ENCODE results near the gene GTF2IRD1.
"Not testable (repeated sequence)": the region's sequence is repeated elsewhere in the genome, so short reads cannot be mapped to it uniquely, and the experiment has no call there.

Gene GTF2IRD1, protein sequence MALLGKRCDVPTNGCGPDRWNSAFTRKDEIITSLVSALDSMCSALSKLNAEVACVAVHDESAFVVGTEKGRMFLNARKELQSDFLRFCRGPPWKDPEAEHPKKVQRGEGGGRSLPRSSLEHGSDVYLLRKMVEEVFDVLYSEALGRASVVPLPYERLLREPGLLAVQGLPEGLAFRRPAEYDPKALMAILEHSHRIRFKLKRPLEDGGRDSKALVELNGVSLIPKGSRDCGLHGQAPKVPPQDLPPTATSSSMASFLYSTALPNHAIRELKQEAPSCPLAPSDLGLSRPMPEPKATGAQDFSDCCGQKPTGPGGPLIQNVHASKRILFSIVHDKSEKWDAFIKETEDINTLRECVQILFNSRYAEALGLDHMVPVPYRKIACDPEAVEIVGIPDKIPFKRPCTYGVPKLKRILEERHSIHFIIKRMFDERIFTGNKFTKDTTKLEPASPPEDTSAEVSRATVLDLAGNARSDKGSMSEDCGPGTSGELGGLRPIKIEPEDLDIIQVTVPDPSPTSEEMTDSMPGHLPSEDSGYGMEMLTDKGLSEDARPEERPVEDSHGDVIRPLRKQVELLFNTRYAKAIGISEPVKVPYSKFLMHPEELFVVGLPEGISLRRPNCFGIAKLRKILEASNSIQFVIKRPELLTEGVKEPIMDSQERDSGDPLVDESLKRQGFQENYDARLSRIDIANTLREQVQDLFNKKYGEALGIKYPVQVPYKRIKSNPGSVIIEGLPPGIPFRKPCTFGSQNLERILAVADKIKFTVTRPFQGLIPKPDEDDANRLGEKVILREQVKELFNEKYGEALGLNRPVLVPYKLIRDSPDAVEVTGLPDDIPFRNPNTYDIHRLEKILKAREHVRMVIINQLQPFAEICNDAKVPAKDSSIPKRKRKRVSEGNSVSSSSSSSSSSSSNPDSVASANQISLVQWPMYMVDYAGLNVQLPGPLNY
- long read RNA-seq, donor 1, partial matches to known transcripts, result 0 of 2 reads
- long read RNA-seq, donor 1, other reads (novel, unspliced or antisense), result 0 of 2 reads
- long read RNA-seq, donor 2, partial matches to known transcripts, result 0 of 3 reads
- long read RNA-seq, donor 2, other reads (novel, unspliced or antisense), result 0 of 3 reads
- long read RNA-seq, donor 3, partial matches to known transcripts, result 0 of 3 reads
- long read RNA-seq, donor 3, other reads (novel, unspliced or antisense), result 0 of 3 reads
- long read RNA-seq, donor 4, partial matches to known transcripts, result 0 of 1 reads
- long read RNA-seq, donor 4, other reads (novel, unspliced or antisense), result 0 of 1 reads
- long read RNA-seq, donor 5, transcript GTF2IRD1-206 (2 exons, 440 nt), result major isoform, 6 of 8 reads
- long read RNA-seq, donor 5, partial matches to known transcripts, result 0 of 8 reads
- long read RNA-seq, donor 5, other reads (novel, unspliced or antisense), result 0 of 8 reads
- long read RNA-seq, donor 6, partial matches to known transcripts, result 0 of 4 reads
- long read RNA-seq, donor 6, other reads (novel, unspliced or antisense), result 0 of 4 reads
- long read RNA-seq, donor 7, partial matches to known transcripts, result 6 of 8 reads
- long read RNA-seq, donor 7, other reads (novel, unspliced or antisense), result 0 of 8 reads
- long read RNA-seq, donor 8, partial matches to known transcripts, result 0 of 2 reads
- long read RNA-seq, donor 8, other reads (novel, unspliced or antisense), result 0 of 2 reads

- DNase-seq, result peak; percentile 73
Observed at GRCh38 chr7:74453322-74454011, at the start of gene GTF2IRD1. Gene GTF2IRD1, plus strand, starts transcription at chr7:74453906. Its CDS starts 54,175 bp downstream, at chr7:74508081.

DNA sequence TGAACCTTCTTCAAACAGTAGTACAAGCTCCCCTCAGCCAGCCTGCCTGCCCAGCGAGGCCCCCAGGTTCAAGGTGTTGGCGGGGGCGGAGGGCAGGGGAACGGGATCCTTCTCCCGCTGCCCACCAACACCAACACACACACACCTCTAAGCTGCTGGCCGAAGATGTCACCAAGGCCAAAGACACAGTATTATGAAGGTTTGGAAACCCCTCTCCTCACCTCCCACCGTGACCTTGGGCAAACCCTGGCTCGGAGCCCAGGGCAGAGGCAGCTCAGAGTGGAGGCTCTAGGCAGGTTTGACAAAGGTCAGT lies 49.4 kb upstream of the GTF2IRD1 start:
- no peak for DNase-seq

- DNase-seq, result no peak
Observed at GRCh38 chr7:74404741-74405140, 49.0 kb upstream of the GTF2IRD1 start.

- peak; percentile 30 for DNase-seq
Observed at GRCh38 chr7:74405191-74405898, 48.4 kb upstream of the GTF2IRD1 start.

DNA sequence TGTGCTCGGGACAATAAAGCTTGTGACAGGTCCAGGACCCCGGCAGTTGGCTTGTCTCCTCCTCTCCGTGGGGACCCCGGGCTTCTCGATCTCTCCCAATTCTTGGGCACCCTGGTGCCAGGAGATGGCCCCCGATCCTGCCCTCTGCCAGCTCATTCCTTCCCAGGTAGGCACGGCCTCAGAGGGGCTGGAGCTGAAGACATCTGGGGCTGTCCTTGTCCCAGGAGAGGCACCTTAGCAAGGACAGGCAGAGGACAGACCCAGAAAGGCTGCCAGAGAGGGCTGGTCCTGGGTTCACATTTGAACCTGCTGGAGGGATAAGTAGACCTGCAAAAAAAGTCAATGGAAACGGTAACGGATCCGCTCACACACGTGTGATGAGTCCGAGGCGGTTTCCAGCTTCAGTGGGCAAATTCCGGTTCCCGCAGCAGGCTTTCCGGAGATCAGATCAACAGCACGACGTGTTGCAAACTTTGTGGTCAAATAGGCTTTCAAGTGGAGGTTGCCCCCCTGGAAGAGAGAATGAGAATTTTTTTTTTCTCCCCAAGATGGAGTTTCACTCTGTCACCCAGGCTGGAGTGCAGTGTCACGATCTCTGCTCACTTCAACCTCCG lies 47.7 kb upstream of the GTF2IRD1 start:
- DNase-seq, result no peak

- no peak for DNase-seq
Observed at GRCh38 chr7:74407958-74408357, 45.7 kb upstream of the GTF2IRD1 start.

GRCh38 chr7:74409571-74409970 lies 44.1 kb upstream of the GTF2IRD1 start:
- DNase-seq, result no peak

DNA sequence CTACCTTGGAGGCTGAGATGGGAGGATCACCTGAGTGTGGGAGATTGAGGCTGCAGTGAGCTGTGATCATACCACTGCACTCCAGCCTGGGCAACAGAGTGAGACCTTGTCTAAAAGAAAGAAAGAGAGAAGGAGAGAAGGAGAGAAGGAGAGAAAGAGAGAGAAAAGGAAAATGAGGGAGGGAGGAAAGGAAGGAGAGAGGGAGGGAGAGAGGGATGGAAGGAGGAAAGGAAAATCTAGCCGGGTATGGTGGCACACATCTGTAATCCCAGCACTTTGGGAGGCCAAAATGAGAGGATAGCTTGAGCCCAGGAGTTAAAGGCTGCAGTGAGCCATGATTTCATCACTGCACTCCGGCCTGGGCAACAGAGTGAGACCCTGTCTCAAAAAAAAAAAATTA lies 42.9 kb upstream of the GTF2IRD1 start:
- no peak for DNase-seq

- not testable (repeated sequence) for DNase-seq
Observed at GRCh38 chr7:74411571-74411970, 42.1 kb upstream of the GTF2IRD1 start.

DNA sequence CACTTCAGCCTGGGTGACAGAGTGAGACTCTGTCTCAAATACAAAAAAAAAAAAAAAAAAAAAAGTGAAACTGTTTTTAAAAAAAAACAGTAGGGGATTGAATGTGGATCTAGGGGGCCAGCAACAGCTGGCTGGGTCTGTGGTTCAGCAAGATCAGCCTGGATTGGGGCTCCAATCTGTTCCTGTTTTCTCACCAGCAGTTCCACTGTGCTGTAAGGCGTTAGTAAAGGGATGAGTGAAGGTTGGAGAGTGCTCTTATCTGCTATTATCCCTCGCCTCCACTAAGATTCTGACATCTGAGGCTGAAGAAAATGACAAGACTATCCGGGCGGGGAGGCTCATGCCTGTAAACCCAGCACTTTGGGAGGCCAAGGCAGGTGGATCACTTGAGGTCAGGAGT lies 41.6 kb upstream of the GTF2IRD1 start:
- DNase-seq, result no peak

GRCh38 chr7:74412603-74413002 lies 41.1 kb upstream of the GTF2IRD1 start:
- DNase-seq, result no peak

GRCh38 chr7:74414595-74415333 lies 38.9 kb upstream of the GTF2IRD1 start:
- not testable (repeated sequence) for DNase-seq

DNA sequence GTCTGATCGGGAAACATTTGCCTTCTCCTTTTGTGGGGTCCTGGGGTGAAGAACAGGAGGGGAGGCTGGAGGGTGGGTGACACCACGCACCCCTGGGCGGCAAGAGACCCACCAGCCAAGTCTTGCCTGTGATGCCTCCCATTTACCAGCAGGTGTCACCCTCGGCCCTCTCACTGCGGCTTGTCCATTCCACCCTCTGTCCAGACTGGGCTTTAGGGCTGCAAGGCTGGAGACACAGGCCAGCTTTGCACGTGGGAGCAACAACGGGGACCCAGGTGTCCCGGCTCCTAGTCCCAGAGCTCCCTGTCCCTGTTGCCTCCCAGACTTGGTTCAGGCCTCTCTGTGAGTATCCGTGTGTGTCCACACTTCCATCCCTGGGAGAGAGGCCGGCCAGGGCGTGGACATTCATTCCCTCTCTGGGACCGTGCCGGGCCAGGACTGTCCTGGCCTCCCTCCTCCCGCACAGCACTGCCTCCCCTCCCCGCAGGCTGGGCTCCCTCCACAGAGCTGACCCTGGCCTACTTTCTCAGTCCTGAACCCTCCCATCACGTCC lies 36.2 kb upstream of the GTF2IRD1 start:
- peak; percentile 74 for DNase-seq

DNA sequence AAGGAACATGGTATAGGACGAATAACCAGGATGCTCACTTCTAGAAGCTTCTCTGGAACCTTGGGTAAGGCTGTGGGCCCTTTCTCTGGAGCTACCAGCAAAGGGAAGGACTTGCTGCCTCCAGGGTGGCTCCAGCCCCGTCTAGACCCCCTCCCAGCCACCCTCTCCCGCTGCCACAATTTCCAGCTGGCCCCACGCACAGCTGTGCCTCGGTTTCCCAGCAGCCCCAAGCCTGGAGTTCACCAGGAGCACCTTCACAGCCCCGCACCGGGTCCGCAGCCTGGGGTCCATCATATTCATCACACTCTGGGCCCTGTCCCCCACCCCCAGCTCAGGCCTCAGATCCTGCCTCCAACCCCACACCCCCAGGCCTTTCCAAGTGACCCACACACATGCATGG lies 35.6 kb upstream of the GTF2IRD1 start:
- no peak for DNase-seq

DNA sequence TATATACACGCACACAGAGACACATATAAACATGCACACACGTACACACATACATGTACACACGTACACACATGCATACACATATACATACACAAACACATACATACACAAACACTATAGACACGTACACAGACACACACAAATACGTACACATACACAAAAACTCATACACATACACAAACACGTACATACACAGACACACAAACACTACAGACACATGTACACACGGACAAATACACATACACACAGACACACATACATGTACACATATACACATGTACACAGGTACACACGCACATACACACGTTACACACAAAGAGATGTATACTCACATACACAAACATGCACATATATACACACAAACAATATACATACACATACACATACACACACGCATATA lies 35.2 kb upstream of the GTF2IRD1 start:
- DNase-seq, result no peak

DNA sequence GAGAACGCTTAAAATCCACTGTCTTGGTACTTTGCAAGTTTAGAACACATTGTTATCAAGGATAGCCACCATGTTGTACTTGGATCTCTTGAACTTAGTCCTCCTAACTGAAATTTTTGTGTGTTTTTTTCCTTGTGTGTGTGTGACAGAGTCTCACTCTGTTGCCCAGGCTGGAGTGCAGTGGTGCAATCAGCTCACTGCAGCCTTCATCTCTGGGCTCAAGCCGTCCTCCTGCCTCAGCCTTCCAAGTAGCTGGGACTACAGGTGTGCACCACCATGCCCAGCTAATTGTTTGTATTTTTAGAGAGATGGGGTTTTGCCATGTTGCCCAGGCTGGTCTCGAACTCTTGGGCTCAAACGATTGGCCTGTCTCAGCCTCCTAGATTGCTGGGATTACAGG lies 34.5 kb upstream of the GTF2IRD1 start:
- not testable (repeated sequence) for DNase-seq

- DNase-seq, result no peak
Observed at GRCh38 chr7:74420006-74420405, 33.7 kb upstream of the GTF2IRD1 start.

- DNase-seq, result no peak
Observed at GRCh38 chr7:74424291-74424880, 29.3 kb upstream of the GTF2IRD1 start.

DNA sequence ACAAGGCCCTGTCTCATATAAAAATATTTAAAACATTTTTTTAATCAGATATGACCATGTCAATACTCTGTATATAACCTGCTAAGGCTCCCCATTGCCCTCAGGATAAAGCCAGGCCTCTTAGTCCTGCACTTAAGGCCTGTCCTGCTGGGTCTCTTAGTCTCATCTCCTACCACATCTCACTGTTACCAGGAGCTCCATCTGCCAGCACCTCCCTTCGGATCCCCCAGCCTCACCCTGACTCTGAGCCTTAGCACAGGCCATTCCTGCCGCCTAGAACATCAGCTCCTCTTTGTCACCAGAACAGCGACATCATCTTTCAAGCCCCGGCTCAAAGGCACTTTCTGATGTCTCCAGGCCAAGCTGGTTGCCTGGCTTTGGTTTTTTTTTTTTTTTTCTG lies 25.7 kb upstream of the GTF2IRD1 start:
- DNase-seq, result no peak
